Kidney epithelial cell (primary cell): ENCODE measurements around the gene LOC128125822.

Source experiments
- DNase-seq: peaks from one replicate; pipeline ENCODE4 v3.0.0-alpha.2; 2010; ENCODE audit warnings: low read depth
- H3K27me3 ChIP-seq: 2 replicates; pipeline ENCODE4 v1.6.0; 2011; ENCODE audit warnings: low read length; ENCODE audit not compliant: control insufficient read depth, insufficient read depth
- H3K36me3 ChIP-seq: 2 replicates; pipeline ENCODE4 v1.5.1; 2011; ENCODE audit warnings: low read length; ENCODE audit not compliant: control insufficient read depth, insufficient read depth
- H3K4me3 ChIP-seq: 2 replicates; pipeline ENCODE4 v1.5.1; 2011; ENCODE audit warnings: low read depth, mild to moderate bottlenecking, control low read depth, low read length
- CTCF ChIP-seq: IDR thresholded peaks from 2 replicates; pipeline ENCODE4 v1.5.1; 2011; ENCODE audit warnings: mild to moderate bottlenecking, moderate library complexity, low read length, control low read depth, inconsistent platforms; ENCODE audit not compliant: insufficient read depth, poor library complexity, severe bottlenecking

Gene LOC128125822

GRCh38 chr6:63567966-63568365, 4.3 kb upstream of the LOC128125822 start:
- Histone ChIP-seq H3K36me3 (no peaks in the 10 kb centered on the region), H3K27me3 (no peaks in the 10 kb centered on the region), H3K4me3 (no peak overlapping the region)
- TF ChIP-seq CTCF = no peak
- DNase-seq = no peak

- Histone ChIP-seq H3K4me3 (peak overlapping the region; percentile 99), H3K27me3 (no peaks in the 10 kb centered on the region), H3K36me3 (no peaks in the 10 kb centered on the region)
- peak; percentile 21 for TF ChIP-seq CTCF
- peak; percentile 63 for DNase-seq
These were observed 778 bp upstream of the LOC128125822 start for GRCh38 chr6:63571361-63572043.

DNA sequence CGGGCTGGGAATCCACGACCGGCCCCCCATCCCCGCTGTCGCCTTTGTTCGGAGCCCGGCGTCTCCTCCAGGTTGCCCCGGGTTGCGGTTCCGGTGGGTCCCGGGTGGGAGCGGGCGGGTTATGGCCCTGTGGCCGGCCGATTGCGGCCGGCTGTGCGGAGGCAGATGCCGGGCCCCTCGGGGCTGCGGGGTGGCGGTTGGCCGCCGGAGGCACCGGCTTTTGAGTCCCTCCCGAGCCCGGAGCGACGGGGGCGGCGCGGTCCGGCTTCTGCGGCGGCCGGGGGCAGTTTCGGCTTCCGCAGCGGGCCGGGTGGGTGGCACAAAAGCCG, 431 bp downstream of the LOC128125822 start:
- Histone ChIP-seq H3K27me3 (no peaks in the 10 kb centered on the region), H3K36me3 (no peaks in the 10 kb centered on the region), H3K4me3 (peak overlapping the region; percentile 99)
- no peak for DNase-seq
- TF ChIP-seq CTCF = no peak

GRCh38 chr6:63573076-63573898, 1.0 kb downstream of the LOC128125822 start:
- H3K36me3 ChIP-seq = no peaks in the 10 kb centered on the region
- H3K27me3 ChIP-seq = no peaks in the 10 kb centered on the region
- DNase-seq = no peak
- no peak for TF ChIP-seq CTCF
- H3K4me3 ChIP-seq = peak overlapping the region; percentile 99

DNA sequence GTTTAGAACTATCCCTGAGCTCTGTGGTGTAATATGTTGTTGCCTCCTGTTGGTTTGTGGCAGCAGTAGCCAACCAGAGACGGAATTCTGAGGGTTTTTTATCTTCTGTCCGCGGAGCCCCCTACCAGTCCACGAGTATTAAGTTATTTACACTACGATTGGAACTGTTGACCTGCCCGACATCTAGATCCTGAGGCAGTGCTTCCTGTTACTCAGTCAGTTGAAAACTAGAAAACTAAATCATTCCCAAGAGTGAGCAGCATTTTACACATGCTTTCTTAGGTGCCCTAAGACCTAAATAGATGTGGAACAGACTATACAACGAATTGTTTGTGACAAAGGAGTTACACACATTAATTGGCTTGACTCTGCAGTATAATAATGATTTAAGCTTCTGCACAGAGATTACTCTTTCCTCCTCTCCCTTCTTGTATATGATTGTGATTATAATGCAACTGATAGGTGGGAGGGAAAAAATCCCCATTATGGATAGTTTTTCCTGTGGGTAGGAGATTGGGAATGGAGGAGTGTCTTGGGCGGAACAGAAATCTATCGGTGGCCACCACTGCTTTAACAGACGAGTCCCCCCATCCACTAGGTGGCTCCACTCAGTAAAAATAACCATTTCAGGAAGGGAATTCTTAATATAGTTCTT, 1.7 kb downstream of the LOC128125822 start:
- TF ChIP-seq CTCF = peak; percentile 78
- Histone ChIP-seq H3K36me3 (no peaks in the 10 kb centered on the region), H3K4me3 (peak overlapping the region; percentile 99), H3K27me3 (no peaks in the 10 kb centered on the region)
- DNase-seq = no peak

GRCh38 chr6:63574554-63574900, 2.2 kb downstream of the LOC128125822 start:
- H3K36me3 ChIP-seq = no peaks in the 10 kb centered on the region
- TF ChIP-seq CTCF = no peak
- DNase-seq = no peak
- H3K27me3 ChIP-seq = no peaks in the 10 kb centered on the region
- peak overlapping the region; percentile 99 for H3K4me3 ChIP-seq
